CD14-positive monocyte (primary cell): ENCODE results near the gene TSC22D1. TPM values are rescaled to one million over a fixed set of nuclear protein-coding genes. Genes with fewer than 3 reads are reported as not detected.

ENCODE experiments used
- DNase-seq, 3 donors: peaks; one replicate each; pipeline ENCODE4 v3.0.0-alpha.2; 2011 to 2022
- H2AFZ ChIP-seq: 2 replicates; pipeline ENCODE4 v1.6.0; 2012; ENCODE audit warnings: mild to moderate bottlenecking, low read depth, low read length, inconsistent platforms; ENCODE audit not compliant: insufficient read depth, poor library complexity, severe bottlenecking
- H3K27ac ChIP-seq, 2 donors: 1 replicate in 1 of 2; 2 replicates in 1 of 2; pipeline ENCODE4 v1.5.1; 2012 to 2013; ENCODE audit warnings: low read length in 2 of 2, control low read depth in 1 of 2, inconsistent platforms in 1 of 2, low read depth in 1 of 2, mild to moderate bottlenecking in 1 of 2
- H3K27me3 ChIP-seq, 2 donors: one replicate each; pipeline versions ENCODE4 v1.6.0 to v1.6.1; 2011 to 2013; ENCODE audit warnings: low read length in 2 of 2; ENCODE audit not compliant: control insufficient read depth in 2 of 2, insufficient read depth in 2 of 2
- H3K36me3 ChIP-seq, 2 donors: replicated peaks in 1 of 2; 1 replicate in 1 of 2; 2 replicates in 1 of 2; pipeline versions ENCODE4 v1.5.1 to v1.6.1; 2012 to 2013; ENCODE audit warnings: low read length in 2 of 2, control low read depth in 1 of 2, inconsistent platforms in 1 of 2, mild to moderate bottlenecking in 1 of 2; ENCODE audit not compliant: insufficient read depth in 2 of 2, control insufficient read depth in 1 of 2
- H3K4me1 ChIP-seq, 2 donors: 1 replicate in 1 of 2; 2 replicates in 1 of 2; pipeline versions ENCODE4 v1.5.1 to v1.6.1; 2012 to 2013; ENCODE audit warnings: low read length in 2 of 2, control low read depth in 1 of 2, inconsistent platforms in 1 of 2, mild to moderate bottlenecking in 1 of 2, moderate library complexity in 1 of 2; ENCODE audit not compliant: insufficient read depth in 2 of 2, control insufficient read depth in 1 of 2
- H3K4me2 ChIP-seq: replicated peaks from 2 replicates; pipeline ENCODE3; 2012; ENCODE audit warnings: low read length, moderate library complexity, mild to moderate bottlenecking; ENCODE audit not compliant: poor library complexity, severe bottlenecking; ENCODE audit errors: extremely low read depth
- H3K4me3 ChIP-seq, 3 experiments: fragments of 200-600 bp in 1 of 3; sonication (generic) in 1 of 3; replicated peaks in 1 of 3; 1 replicate in 2 of 3; 2 replicates in 1 of 3; pipeline ENCODE4 v1.5.1; 2011 to 2013; ENCODE audit warnings: low read length in 3 of 3, mild to moderate bottlenecking in 3 of 3, control low read depth in 2 of 3, low read depth in 2 of 3, inconsistent platforms in 1 of 3, moderate library complexity in 1 of 3
- H3K79me2 ChIP-seq: 2 replicates; pipeline ENCODE4 v1.6.0; 2012; ENCODE audit warnings: mild to moderate bottlenecking, control low read depth, inconsistent platforms, low read length, moderate library complexity; ENCODE audit not compliant: insufficient read depth
- H3K9ac ChIP-seq: 2 replicates; pipeline ENCODE4 v1.6.0; 2017; ENCODE audit warnings: low read length, mild to moderate bottlenecking; ENCODE audit not compliant: insufficient read depth, poor library complexity, severe bottlenecking
- H3K9me3 ChIP-seq, 2 donors: replicated peaks in 1 of 2; 1 replicate in 1 of 2; 2 replicates in 1 of 2; pipeline versions ENCODE4 v1.5.1 to v1.6.1; 2012 to 2013; ENCODE audit warnings: low read length in 2 of 2, control low read depth in 1 of 2; ENCODE audit not compliant: control insufficient read depth in 1 of 2, insufficient read depth in 1 of 2
- H4K20me1 ChIP-seq: 2 replicates; pipeline ENCODE4 v1.6.0; 2012; ENCODE audit warnings: mild to moderate bottlenecking, low read length, control low read depth, moderate library complexity; ENCODE audit not compliant: insufficient read depth
- H3K27ac Mint-ChIP-seq, 7 donors: one replicate each; pipeline ENCODE4 v1.8.0; 2020; ENCODE audit warnings: mild to moderate bottlenecking in 7 of 7, mixed read lengths in 7 of 7, moderate library complexity in 6 of 7, inconsistent platforms in 2 of 7
- H3K27me3 Mint-ChIP-seq, 3 donors: one replicate each; pipeline ENCODE4 v1.8.0; 2021 to 2022; ENCODE audit warnings: low read depth in 3 of 3, mild to moderate bottlenecking in 3 of 3, mixed read lengths in 3 of 3, moderate library complexity in 3 of 3, inconsistent platforms in 1 of 3
- H3K36me3 Mint-ChIP-seq, 2 donors: one replicate each; pipeline ENCODE4 v1.8.0; 2020; ENCODE audit warnings: mixed read lengths in 2 of 2, inconsistent platforms in 1 of 2, mild to moderate bottlenecking in 1 of 2
- H3K4me1 Mint-ChIP-seq: one replicate; pipeline ENCODE4 v1.8.0; 2020; ENCODE audit warnings: mild to moderate bottlenecking, mixed read lengths
- H3K4me3 Mint-ChIP-seq, 2 donors: one replicate each; pipeline ENCODE4 v1.8.0; 2020; ENCODE audit warnings: mild to moderate bottlenecking in 2 of 2, mixed read lengths in 2 of 2, moderate library complexity in 1 of 2
- H3K9me3 Mint-ChIP-seq, 7 donors: one replicate each; pipeline ENCODE4 v1.8.0; 2020 to 2022; ENCODE audit warnings: mixed read lengths in 7 of 7, mild to moderate bottlenecking in 6 of 7, moderate library complexity in 6 of 7, inconsistent platforms in 2 of 7
- WGBS: methylation state at CpG from one replicate; pipeline ENCODE4 v1.1.5; 2013; ENCODE audit warnings: missing lambda C conversion rate; ENCODE audit not compliant: insufficient coverage; 5-methylcytosine and 5-hydroxymethylcytosine counted together
- intact Hi-C, 2 donors: fragments of 100-400 bp; cut with micrococcal nuclease; formaldehyde crosslinking; loops; one replicate each; pipeline versions ENCODE4 v1.15.0 to v1.15.1; 2023
- polyA plus RNA-seq, 3 donors: library from polyadenylated mRNA; depleted of rRNA in 1 of 3; unstranded in 2 of 3; stranded (reverse) in 1 of 3; fragments of 300-500 nt in 2 of 3; fragments of >200 nt in 1 of 3; fragmentation: Illumina TruSeq in 2 of 3; gene quantifications; 1 replicate in 2 of 3; 2 replicates in 1 of 3; pipeline ENCODE4 v1.2.3, GENCODE V29; 2012 to 2021
- TF ChIP-seq, protein P1 (sequence below): fragments of 200-600 bp; IDR thresholded peaks from one replicate; pipeline ENCODE4 v1.8.0; 2022; ENCODE audit warnings: antibody characterized with exemption, mild to moderate bottlenecking

Gene TSC22D1
- polyA plus RNA-seq, 3 donors, result 1.9 to 10.4 (median 3.1) TPM

GRCh38 chr13:44403461-44404056, 172.6 kb downstream of the TSC22D1 start:
- Mint-ChIP-seq H3K27ac (no peak overlapping the region), H3K36me3 (no peaks in the 10 kb centered on the region)
- intact Hi-C loops, result no loop called here

GRCh38 chr13:44402899-44403445, 173.2 kb downstream of the TSC22D1 start:
- Histone ChIP-seq H2AFZ (no peak overlapping the region), H3K79me2 (no peaks in the 10 kb centered on the region), H3K4me2 (no peak overlapping the region), H3K36me3 (no peaks in the 10 kb centered on the region), H3K4me1 (no peaks in the 10 kb centered on the region), H3K9me3 (no peaks in the 10 kb centered on the region), H3K4me3 (no peak overlapping the region), H3K9ac (no peak overlapping the region), H3K27me3 (no peaks in the 10 kb centered on the region), H3K27ac (no peak overlapping the region), H4K20me1 (no peaks in the 10 kb centered on the region)
- H3K4me1 Mint-ChIP-seq, result peaks cover 6% of the 10 kb centered on the region
- H3K36me3 Mint-ChIP-seq, result no peaks in the 10 kb centered on the region
- 90% methylated on average over 11 of the region's 13 CpGs for WGBS
- H3K27ac Mint-ChIP-seq, result no peak overlapping the region
- H3K4me3 Mint-ChIP-seq, result no peak overlapping the region
- DNase-seq, result no peak
- intact Hi-C loops, result no loop called here
- H3K9me3 Mint-ChIP-seq, result no peaks in the 10 kb centered on the region
- TF ChIP-seq, protein P1, sequence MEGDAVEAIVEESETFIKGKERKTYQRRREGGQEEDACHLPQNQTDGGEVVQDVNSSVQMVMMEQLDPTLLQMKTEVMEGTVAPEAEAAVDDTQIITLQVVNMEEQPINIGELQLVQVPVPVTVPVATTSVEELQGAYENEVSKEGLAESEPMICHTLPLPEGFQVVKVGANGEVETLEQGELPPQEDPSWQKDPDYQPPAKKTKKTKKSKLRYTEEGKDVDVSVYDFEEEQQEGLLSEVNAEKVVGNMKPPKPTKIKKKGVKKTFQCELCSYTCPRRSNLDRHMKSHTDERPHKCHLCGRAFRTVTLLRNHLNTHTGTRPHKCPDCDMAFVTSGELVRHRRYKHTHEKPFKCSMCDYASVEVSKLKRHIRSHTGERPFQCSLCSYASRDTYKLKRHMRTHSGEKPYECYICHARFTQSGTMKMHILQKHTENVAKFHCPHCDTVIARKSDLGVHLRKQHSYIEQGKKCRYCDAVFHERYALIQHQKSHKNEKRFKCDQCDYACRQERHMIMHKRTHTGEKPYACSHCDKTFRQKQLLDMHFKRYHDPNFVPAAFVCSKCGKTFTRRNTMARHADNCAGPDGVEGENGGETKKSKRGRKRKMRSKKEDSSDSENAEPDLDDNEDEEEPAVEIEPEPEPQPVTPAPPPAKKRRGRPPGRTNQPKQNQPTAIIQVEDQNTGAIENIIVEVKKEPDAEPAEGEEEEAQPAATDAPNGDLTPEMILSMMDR, result no peak
- H3K27me3 Mint-ChIP-seq, result peaks cover 6 to 19% (median 13%) of the 10 kb centered on the region in 3 donors

More at GRCh38 chr13:44403461-44404056, 172.6 kb downstream of the TSC22D1 start:
- Mint-ChIP-seq H3K4me3 (no peak overlapping the region), H3K9me3 (no peaks in the 10 kb centered on the region), H3K4me1 (peaks cover 6% of the 10 kb centered on the region), H3K27me3 (peaks cover 6 to 19% (median 13%) of the 10 kb centered on the region in 3 donors)
- H3K9me3 ChIP-seq, result no peaks in the 10 kb centered on the region
- H3K79me2 ChIP-seq, result no peaks in the 10 kb centered on the region
- 97% methylated on average over 9 of the region's 11 CpGs for WGBS
- no peak overlapping the region for H3K4me3 ChIP-seq
- no peaks in the 10 kb centered on the region for H3K36me3 ChIP-seq
- no peak for DNase-seq
- no peaks in the 10 kb centered on the region for H3K27me3 ChIP-seq
- no peaks in the 10 kb centered on the region for H3K4me1 ChIP-seq
- no peaks in the 10 kb centered on the region for H4K20me1 ChIP-seq
- no peak overlapping the region for H3K4me2 ChIP-seq
- H3K9ac ChIP-seq, result no peak overlapping the region
- TF ChIP-seq, protein P1, result no peak
- H2AFZ ChIP-seq, result no peak overlapping the region
- H3K27ac ChIP-seq, result no peak overlapping the region
